ENCODE data around the gene CSK. TPM values are rescaled to one million over a fixed set of nuclear protein-coding genes. Genes with fewer than 3 reads are reported as not detected.

CSK gene
- total and polyA plus RNA-seq, 4 donors = 6.9 to 41.7 (median 24.1) TPM

DNA sequence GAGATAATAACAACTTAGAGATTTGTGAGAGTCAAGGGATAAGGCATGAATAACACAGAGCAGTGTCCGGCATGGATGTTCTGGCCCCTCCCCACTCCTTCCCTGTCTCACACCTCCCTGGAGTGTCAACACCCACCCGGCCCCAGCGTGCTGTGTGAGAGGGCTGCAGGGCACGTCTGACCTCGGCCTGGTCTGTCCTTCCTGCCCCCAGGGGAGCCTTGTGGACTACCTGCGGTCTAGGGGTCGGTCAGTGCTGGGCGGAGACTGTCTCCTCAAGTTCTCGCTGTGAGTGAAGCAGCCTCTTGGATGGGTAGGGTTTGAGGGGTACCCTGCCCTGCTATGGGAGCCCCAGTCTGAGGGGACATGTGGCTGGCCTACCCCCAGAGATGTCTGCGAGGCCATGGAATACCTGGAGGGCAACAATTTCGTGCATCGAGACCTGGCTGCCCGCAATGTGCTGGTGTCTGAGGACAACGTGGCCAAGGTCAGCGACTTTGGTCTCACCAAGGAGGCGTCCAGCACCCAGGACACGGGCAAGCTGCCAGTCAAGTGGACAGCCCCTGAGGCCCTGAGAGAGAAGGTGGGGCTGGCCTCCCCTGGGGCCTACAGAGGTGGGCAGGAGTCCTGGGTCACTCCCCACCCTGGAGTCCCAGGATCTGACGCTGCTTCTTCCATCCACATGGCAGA, 19.6 kb downstream of the CSK start:
- Histone ChIP-seq H3K9me3 (ENCODE audit: control insufficient read depth in 4 of 4, low read length in 3 of 4) (no peaks in the 10 kb centered on the region), H3K4me1 (ENCODE audit: control insufficient read depth in 4 of 4, insufficient read depth in 4 of 4, low read length in 3 of 4) (peaks cover 19 to 43% (median 38%) of the 10 kb centered on the region in 4 donors), H3K9ac (ENCODE audit: low read depth in 1 of 2, low read length in 2 of 2) (no peak overlapping the region), H3K27ac (ENCODE audit: low read depth in 1 of 2, low read length in 2 of 2) (no peak overlapping the region), H3K36me3 (ENCODE audit: control insufficient read depth in 4 of 4, insufficient read depth in 3 of 4, low read depth in 1 of 4, low read length in 3 of 4) (peaks cover 8 to 39% (median 27%) of the 10 kb centered on the region in 4 donors), H3K27me3 (ENCODE audit: control insufficient read depth in 4 of 4, insufficient read depth in 4 of 4, low read length in 3 of 4) (no peaks in the 10 kb centered on the region), H3K4me3 (ENCODE audit: low read depth in 1 of 3, low read length in 3 of 3) (no peak overlapping the region)
- TF ChIP-seq, protein P1, sequence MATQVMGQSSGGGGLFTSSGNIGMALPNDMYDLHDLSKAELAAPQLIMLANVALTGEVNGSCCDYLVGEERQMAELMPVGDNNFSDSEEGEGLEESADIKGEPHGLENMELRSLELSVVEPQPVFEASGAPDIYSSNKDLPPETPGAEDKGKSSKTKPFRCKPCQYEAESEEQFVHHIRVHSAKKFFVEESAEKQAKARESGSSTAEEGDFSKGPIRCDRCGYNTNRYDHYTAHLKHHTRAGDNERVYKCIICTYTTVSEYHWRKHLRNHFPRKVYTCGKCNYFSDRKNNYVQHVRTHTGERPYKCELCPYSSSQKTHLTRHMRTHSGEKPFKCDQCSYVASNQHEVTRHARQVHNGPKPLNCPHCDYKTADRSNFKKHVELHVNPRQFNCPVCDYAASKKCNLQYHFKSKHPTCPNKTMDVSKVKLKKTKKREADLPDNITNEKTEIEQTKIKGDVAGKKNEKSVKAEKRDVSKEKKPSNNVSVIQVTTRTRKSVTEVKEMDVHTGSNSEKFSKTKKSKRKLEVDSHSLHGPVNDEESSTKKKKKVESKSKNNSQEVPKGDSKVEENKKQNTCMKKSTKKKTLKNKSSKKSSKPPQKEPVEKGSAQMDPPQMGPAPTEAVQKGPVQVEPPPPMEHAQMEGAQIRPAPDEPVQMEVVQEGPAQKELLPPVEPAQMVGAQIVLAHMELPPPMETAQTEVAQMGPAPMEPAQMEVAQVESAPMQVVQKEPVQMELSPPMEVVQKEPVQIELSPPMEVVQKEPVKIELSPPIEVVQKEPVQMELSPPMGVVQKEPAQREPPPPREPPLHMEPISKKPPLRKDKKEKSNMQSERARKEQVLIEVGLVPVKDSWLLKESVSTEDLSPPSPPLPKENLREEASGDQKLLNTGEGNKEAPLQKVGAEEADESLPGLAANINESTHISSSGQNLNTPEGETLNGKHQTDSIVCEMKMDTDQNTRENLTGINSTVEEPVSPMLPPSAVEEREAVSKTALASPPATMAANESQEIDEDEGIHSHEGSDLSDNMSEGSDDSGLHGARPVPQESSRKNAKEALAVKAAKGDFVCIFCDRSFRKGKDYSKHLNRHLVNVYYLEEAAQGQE (IDR thresholded peaks at IDR 0.05) = no peak
- TF ChIP-seq GABPA (IDR thresholded peaks at IDR 0.05 in 1 of 2, conservative IDR thresholded peaks at IDR 0.05 in 1 of 2) = no peak
- TF ChIP-seq RXRA (IDR thresholded peaks at IDR 0.05) = no peak
- no peak for TF ChIP-seq TAF1 (conservative IDR thresholded peaks at IDR 0.05)
- TF ChIP-seq, protein P2, sequence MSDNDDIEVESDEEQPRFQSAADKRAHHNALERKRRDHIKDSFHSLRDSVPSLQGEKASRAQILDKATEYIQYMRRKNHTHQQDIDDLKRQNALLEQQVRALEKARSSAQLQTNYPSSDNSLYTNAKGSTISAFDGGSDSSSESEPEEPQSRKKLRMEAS (IDR thresholded peaks at IDR 0.05) = no peak
- TF ChIP-seq, protein P3, sequence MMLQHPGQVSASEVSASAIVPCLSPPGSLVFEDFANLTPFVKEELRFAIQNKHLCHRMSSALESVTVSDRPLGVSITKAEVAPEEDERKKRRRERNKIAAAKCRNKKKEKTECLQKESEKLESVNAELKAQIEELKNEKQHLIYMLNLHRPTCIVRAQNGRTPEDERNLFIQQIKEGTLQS (IDR thresholded peaks at IDR 0.05) = no peak
- whole genome bisulfite sequencing = 88% methylated on average over 18 of the region's 18 CpGs
- DNase-seq (ENCODE audit: low spot score) = no peak

DNA sequence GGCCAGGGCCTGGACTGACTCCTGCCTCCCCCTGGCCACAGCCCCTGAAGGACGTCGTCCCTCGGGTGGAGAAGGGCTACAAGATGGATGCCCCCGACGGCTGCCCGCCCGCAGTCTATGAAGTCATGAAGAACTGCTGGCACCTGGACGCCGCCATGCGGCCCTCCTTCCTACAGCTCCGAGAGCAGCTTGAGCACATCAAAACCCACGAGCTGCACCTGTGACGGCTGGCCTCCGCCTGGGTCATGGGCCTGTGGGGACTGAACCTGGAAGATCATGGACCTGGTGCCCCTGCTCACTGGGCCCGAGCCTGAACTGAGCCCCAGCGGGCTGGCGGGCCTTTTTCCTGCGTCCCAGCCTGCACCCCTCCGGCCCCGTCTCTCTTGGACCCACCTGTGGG, 20.4 kb downstream of the CSK start:
- no peak overlapping the region for H3K9ac ChIP-seq (ENCODE audit: low read depth in 1 of 2, low read length in 2 of 2)
- no peaks in the 10 kb centered on the region for H3K27me3 ChIP-seq (ENCODE audit: control insufficient read depth in 4 of 4, insufficient read depth in 4 of 4, low read length in 3 of 4)
- H3K4me3 ChIP-seq (ENCODE audit: low read depth in 1 of 3, low read length in 3 of 3) = no peak overlapping the region
- TF ChIP-seq RXRA (IDR thresholded peaks at IDR 0.05) (no peak), JUND (IDR thresholded peaks at IDR 0.05) (no peak), EGR1 (IDR thresholded peaks at IDR 0.05; ENCODE audit: low read depth in 2 of 2) (no peak), HNF4G (IDR thresholded peaks at IDR 0.05) (no peak), NR2F2 (IDR thresholded peaks at IDR 0.05) (no peak), FOXA1 (IDR thresholded peaks at IDR 0.05) (no peak), SP1 (IDR thresholded peaks at IDR 0.05) (no peak), HNF4A (conservative IDR thresholded peaks at IDR 0.05) (no peak)
- TF ChIP-seq, protein P4, sequence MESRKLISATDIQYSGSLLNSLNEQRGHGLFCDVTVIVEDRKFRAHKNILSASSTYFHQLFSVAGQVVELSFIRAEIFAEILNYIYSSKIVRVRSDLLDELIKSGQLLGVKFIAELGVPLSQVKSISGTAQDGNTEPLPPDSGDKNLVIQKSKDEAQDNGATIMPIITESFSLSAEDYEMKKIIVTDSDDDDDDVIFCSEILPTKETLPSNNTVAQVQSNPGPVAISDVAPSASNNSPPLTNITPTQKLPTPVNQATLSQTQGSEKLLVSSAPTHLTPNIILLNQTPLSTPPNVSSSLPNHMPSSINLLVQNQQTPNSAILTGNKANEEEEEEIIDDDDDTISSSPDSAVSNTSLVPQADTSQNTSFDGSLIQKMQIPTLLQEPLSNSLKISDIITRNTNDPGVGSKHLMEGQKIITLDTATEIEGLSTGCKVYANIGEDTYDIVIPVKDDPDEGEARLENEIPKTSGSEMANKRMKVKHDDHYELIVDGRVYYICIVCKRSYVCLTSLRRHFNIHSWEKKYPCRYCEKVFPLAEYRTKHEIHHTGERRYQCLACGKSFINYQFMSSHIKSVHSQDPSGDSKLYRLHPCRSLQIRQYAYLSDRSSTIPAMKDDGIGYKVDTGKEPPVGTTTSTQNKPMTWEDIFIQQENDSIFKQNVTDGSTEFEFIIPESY (IDR thresholded peaks at IDR 0.05) = no peak
- TF ChIP-seq, protein P1 (IDR thresholded peaks at IDR 0.05) = no peak
- TF ChIP-seq, protein P5, sequence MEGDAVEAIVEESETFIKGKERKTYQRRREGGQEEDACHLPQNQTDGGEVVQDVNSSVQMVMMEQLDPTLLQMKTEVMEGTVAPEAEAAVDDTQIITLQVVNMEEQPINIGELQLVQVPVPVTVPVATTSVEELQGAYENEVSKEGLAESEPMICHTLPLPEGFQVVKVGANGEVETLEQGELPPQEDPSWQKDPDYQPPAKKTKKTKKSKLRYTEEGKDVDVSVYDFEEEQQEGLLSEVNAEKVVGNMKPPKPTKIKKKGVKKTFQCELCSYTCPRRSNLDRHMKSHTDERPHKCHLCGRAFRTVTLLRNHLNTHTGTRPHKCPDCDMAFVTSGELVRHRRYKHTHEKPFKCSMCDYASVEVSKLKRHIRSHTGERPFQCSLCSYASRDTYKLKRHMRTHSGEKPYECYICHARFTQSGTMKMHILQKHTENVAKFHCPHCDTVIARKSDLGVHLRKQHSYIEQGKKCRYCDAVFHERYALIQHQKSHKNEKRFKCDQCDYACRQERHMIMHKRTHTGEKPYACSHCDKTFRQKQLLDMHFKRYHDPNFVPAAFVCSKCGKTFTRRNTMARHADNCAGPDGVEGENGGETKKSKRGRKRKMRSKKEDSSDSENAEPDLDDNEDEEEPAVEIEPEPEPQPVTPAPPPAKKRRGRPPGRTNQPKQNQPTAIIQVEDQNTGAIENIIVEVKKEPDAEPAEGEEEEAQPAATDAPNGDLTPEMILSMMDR (IDR thresholded peaks at IDR 0.05; ENCODE audit: low read depth, low read length, missing input control) = no peak
- DNase-seq (ENCODE audit: low spot score) = no peak
- H3K9me3 ChIP-seq (ENCODE audit: control insufficient read depth in 4 of 4, low read length in 3 of 4) = no peaks in the 10 kb centered on the region
- H3K36me3 ChIP-seq (ENCODE audit: control insufficient read depth in 4 of 4, insufficient read depth in 3 of 4, low read depth in 1 of 4, low read length in 3 of 4) = peaks cover 8 to 39% (median 27%) of the 10 kb centered on the region in 4 donors
- H3K27ac ChIP-seq (ENCODE audit: low read depth in 1 of 2, low read length in 2 of 2) = no peak overlapping the region
- WGBS = 95% methylated on average over 20 of the region's 20 CpGs
- H3K4me1 ChIP-seq (ENCODE audit: control insufficient read depth in 4 of 4, insufficient read depth in 4 of 4, low read length in 3 of 4) = peaks cover 17 to 35% (median 31%) of the 10 kb centered on the region in 4 donors
